ENCODE measurements around the gene MCIDAS. TPM values are rescaled to one million over a fixed set of nuclear protein-coding genes. Genes with fewer than 3 reads are reported as not detected.

Gene MCIDAS
- total RNA-seq, 2 experiments from 2014 or later, result 0.21 TPM; not detected in 1

DNA sequence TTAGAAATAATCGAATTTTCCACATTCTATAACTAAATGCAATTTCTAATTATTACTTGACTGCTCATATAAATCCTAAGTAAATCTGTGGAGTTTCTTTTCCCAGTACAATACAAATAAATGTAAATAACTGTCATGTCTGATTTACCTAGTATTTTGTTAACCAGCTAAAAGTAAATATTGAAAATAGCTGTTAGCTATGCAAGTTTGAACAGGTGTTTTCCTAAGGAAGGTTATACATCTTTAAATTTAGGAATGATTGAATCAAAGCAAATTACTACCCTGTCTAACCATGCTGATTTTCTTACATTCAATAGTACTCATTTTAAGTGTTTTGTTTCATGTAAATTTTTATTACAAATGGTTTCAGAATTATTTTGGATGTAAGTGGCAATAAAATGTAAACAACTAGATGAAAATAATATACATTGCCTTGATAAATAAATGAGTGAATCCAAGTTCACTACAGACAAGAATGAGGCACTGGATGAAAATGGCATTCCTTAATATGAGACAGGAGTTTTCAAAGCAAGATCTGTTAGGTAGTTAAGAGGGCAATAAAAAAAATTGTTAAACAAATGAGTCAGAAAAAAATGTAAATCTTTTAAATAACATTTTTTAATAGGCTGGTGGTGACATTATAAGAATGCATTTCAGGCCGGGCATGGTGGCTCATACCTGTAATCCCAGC lies 15.8 kb downstream of the MCIDAS start:
- DNase-seq (no peak), ATAC-seq (no peak)
- Mint-ChIP-seq H3K4me3 (no peak overlapping the region), H3K27me3 (peaks cover 46% of the 10 kb centered on the region), H3K27ac (no peak overlapping the region), H3K36me3 (no peaks in the 10 kb centered on the region), H3K4me1 (peaks cover 3% of the 10 kb centered on the region), H3K9me3 (ENCODE audit: low read depth) (no peaks in the 10 kb centered on the region)
- CTCF ChIA-PET, result no interaction called here

DNA sequence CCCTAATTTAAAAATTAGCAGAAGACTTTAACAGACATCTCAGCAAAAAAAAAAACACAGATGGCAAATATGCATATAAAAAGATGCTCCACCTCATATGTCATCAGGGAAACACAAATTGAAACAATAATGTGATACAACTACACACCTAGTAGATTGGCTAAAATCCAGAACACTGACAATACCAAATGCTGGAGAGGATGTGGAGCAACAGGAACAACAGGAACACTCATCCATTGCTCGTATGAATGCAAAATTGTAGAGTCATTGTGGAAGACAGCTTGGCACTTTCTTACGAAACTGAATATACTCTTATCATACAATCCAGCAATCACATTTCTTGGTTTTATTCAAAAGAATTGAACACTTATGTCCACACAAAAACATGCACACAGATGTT lies 22.1 kb downstream of the MCIDAS start:
- Mint-ChIP-seq H3K4me1 (peaks cover 3% of the 10 kb centered on the region), H3K4me3 (no peak overlapping the region), H3K36me3 (no peaks in the 10 kb centered on the region), H3K27me3 (peaks cover 59% of the 10 kb centered on the region), H3K9me3 (ENCODE audit: low read depth) (no peaks in the 10 kb centered on the region), H3K27ac (no peak overlapping the region)
- no peak for ATAC-seq
- DNase-seq, result no peak
- CTCF ChIA-PET, result no interaction called here

DNA sequence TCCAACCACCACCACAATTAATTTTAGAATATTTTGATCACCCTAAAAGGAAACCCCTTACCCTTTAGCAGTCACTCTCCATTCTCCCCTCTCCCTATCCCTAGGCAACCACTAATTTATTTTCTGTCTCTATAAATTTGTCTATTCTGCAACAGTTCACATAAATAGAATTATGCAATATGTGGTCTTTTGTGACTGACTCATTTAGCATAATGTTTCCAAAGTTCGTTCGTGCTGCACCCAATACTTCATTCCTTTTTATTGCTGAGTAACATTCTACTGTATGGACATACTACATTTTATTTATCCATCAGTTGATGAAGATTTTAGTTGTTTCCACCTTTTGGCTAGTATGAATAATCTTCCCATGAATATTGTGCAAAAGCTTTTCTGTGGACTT lies 36.0 kb downstream of the MCIDAS start:
- Mint-ChIP-seq H3K27ac (no peak overlapping the region), H3K9me3 (ENCODE audit: low read depth) (no peaks in the 10 kb centered on the region), H3K27me3 (peaks cover 72% of the 10 kb centered on the region), H3K4me1 (no peaks in the 10 kb centered on the region), H3K4me3 (no peak overlapping the region), H3K36me3 (no peaks in the 10 kb centered on the region)
- no peak for DNase-seq
- no peak for ATAC-seq
- CTCF ChIA-PET, result no interaction called here

DNA sequence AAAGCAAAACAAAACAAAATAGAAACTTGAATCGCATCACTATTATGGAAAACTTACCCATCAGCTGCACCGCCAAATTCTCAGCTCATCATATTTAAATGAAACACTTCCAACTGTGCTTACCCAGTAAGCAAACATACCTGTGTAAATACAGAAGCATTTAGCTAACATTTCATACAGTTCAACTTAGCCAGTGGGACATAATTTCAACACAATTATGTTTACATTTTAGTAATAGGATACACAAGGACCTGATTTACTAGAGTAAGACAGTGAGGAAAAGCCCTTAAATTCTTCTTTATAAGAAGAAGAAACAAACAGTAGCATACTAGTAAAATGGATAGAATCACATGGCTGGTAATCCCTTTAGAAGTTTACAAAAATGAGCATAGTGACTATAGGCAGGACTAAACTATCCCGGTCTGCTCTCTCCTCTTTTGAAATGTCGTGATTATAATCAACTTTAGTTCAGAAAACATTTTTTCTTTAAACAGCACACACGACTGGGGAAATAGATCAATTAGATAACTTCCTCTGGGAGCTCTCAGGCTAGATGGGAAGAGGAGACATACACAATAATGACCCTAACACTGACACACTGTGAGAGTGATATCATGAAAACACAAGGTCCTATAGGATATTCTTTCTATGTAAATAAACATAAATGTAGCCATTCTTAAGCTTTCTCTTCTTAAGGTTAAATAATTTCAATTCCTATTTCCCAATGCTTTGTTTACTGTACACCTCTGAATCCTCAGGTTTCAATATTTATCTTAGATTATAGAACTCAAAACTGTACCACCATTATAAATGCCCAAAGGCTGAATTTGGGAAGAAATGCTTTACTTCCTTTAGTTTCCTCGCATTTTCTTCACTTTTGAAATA lies 38.2 kb downstream of the MCIDAS start:
- CTCF ChIA-PET, result interaction anchor here (3.8 kb wide), 1 partner anchor 17 kb away, joined by 11 read pairs; the partner anchor contains the start of gene CDC20B
- Mint-ChIP-seq H3K36me3 (no peaks in the 10 kb centered on the region), H3K4me1 (no peaks in the 10 kb centered on the region), H3K27ac (no peak overlapping the region), H3K27me3 (peaks cover 72% of the 10 kb centered on the region), H3K9me3 (ENCODE audit: low read depth) (no peaks in the 10 kb centered on the region), H3K4me3 (no peak overlapping the region)
- no peak for DNase-seq
- no peak for ATAC-seq

DNA sequence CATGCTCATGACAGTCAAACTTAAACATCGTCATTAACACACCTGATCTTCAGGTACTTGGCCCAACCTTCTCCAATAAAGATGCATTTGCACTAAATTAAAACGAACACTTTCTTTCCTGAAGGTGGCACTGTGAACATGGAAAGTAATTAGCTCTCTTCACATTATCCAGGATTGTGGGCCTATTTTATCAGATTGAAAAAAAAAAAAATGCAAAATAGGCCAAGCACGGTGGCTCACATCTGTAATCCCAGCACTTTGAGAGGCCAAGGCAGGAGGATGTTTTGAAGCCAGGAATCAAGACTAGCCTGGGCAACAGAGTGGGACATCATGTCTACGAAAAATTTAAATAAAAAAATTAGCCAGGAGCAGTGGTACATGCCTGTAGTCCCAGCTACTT lies 39.7 kb downstream of the MCIDAS start:
- peaks cover 65% of the 10 kb centered on the region for H3K27me3 Mint-ChIP-seq
- no peaks in the 10 kb centered on the region for H3K36me3 Mint-ChIP-seq
- H3K9me3 Mint-ChIP-seq (ENCODE audit: low read depth), result no peaks in the 10 kb centered on the region
- ATAC-seq (no peak), DNase-seq (no peak)
- no peak overlapping the region for H3K27ac Mint-ChIP-seq
- CTCF ChIA-PET, result interaction anchor here (0.9 to 3.8 kb wide), 5 partner anchors 11 to 72 kb away, joined by 3 to 11 read pairs (median 3); partner anchors contain the start of gene CDC20B
- H3K4me1 Mint-ChIP-seq, result no peaks in the 10 kb centered on the region
- H3K4me3 Mint-ChIP-seq, result no peak overlapping the region

DNA sequence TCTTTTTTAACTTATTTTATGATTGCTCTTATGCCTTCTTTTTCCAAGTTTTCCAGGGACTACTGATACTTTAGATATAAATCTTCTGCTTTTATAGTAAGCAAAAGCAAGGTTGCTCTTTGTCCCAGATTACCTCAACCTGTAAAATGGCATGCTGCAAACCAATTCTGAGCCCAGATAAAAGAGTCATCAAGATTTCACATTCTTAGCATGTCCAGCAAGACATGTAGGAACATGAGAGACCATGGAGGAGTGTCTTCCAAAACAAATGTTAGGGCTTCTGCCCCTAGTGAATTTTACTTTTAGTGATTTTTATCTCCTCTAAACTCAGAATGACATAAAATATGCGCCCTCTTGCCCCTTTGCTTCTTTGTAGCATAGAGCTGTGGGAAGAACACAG lies 47.1 kb downstream of the MCIDAS start:
- CTCF ChIA-PET, result interaction anchor here (1.1 kb wide), 1 partner anchor 20 kb away, joined by 3 read pairs; the partner anchor contains the start of gene GPX8
- H3K9me3 Mint-ChIP-seq (ENCODE audit: low read depth), result no peaks in the 10 kb centered on the region
- no peak overlapping the region for H3K4me3 Mint-ChIP-seq
- ATAC-seq (no peak), DNase-seq (no peak)
- peaks cover 18% of the 10 kb centered on the region for H3K4me1 Mint-ChIP-seq
- H3K27ac Mint-ChIP-seq, result no peak overlapping the region
- no peaks in the 10 kb centered on the region for H3K36me3 Mint-ChIP-seq
- peaks cover 78% of the 10 kb centered on the region for H3K27me3 Mint-ChIP-seq

DNA sequence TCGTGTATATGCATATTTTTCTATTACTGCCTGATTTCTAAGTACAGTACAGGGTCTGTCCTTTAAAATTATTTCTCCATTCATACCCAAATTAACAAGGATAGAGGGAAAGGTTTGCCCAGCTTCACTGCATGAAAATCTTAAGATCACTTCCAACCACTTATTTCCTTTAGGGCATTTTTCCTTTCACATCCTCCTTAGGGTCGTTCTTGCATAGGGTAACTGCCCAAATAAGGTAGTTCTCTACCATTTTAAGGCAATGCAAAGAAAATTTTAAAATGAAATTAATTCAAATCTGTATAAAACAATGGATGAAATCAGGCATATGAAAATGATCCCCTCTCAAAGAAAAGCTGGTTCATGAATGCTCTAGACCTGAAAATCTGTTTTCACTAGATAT lies 50.0 kb downstream of the MCIDAS start:
- no peak overlapping the region for H3K4me3 Mint-ChIP-seq
- no peaks in the 10 kb centered on the region for H3K9me3 Mint-ChIP-seq (ENCODE audit: low read depth)
- peaks cover 81% of the 10 kb centered on the region for H3K27me3 Mint-ChIP-seq
- ATAC-seq, result no peak
- H3K36me3 Mint-ChIP-seq, result no peaks in the 10 kb centered on the region
- no peak overlapping the region for H3K27ac Mint-ChIP-seq
- CTCF ChIA-PET, result interaction anchor here (1.4 to 7.4 kb wide), 3 partner anchors 45 to 310 kb away, joined by 3 to 73 read pairs (median 3); partner anchors contain the start of gene CCNO
- H3K4me1 Mint-ChIP-seq, result peaks cover 33% of the 10 kb centered on the region
- no peak for DNase-seq

DNA sequence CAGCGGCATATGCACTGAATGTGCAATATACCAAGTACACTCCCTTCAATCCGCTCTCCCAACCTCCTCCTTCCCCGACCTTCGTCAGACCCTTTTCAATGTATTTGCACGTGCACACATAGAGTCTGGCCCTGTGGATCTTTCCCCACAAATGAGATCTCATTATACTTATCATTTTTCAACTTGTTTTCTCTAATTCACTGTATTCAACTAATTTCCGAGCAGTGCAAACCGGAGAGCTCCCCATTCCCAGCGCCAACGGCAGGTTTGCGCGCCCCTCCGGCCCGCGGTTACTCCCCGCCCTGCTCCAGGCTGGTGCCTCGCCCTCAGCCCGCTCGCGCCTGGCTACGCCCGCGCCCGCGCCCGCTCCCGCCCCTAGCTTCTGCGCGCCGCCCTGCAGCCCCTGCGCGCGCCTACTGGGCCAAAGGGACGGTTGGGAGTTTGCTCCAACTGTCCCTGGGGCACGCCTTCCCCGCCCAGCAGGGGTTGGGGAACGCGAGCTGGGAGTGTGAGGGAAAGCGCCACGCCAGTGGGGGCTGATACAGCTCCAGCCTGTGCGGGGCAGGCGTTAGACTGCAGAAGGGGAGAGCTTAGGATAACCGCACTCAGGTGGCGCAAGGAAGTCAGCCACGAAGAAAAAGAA lies 50.8 kb downstream of the MCIDAS start:
- Mint-ChIP-seq H3K4me1 (peaks cover 33% of the 10 kb centered on the region), H3K36me3 (no peaks in the 10 kb centered on the region), H3K27ac (no peak overlapping the region), H3K4me3 (peak overlapping the region; percentile 54), H3K9me3 (ENCODE audit: low read depth) (no peaks in the 10 kb centered on the region), H3K27me3 (peaks cover 77% of the 10 kb centered on the region)
- CTCF ChIA-PET, result interaction anchor here (1.1 to 7.4 kb wide), 7 partner anchors 11 to 516 kb away, joined by 3 to 73 read pairs (median 4); partner anchors contain the start of gene CCNO
- peak; percentile 42 for DNase-seq
- peak; percentile 48 for ATAC-seq

DNA sequence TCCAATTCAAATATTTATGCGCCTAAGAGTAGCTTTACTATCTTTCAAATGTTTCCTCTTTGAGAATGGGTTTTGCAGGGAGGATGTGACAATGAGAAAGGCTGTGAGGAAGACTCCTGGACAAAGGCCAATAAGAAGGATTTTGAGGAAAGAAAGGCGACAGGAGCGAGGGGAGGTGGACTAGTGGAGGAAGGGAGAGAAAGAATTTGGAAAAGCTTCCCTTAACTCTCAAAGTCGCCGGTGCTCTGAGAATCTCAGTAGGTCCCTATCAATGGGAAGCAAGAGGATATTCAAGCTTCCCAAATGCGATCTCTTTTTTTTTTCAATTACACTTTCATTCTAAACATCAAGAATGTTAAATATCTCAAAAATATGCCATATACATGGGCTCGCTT lies 51.3 kb downstream of the MCIDAS start:
- Mint-ChIP-seq H3K36me3 (no peaks in the 10 kb centered on the region), H3K4me3 (peak overlapping the region; percentile 54), H3K4me1 (peaks cover 33% of the 10 kb centered on the region), H3K9me3 (ENCODE audit: low read depth) (no peaks in the 10 kb centered on the region), H3K27me3 (peaks cover 74% of the 10 kb centered on the region), H3K27ac (no peak overlapping the region)
- ATAC-seq (no peak), DNase-seq (no peak)
- CTCF ChIA-PET, result interaction anchor here (1.1 to 7.4 kb wide), 7 partner anchors 12 to 516 kb away, joined by 3 to 73 read pairs (median 4); partner anchors contain the start of gene CCNO

DNA sequence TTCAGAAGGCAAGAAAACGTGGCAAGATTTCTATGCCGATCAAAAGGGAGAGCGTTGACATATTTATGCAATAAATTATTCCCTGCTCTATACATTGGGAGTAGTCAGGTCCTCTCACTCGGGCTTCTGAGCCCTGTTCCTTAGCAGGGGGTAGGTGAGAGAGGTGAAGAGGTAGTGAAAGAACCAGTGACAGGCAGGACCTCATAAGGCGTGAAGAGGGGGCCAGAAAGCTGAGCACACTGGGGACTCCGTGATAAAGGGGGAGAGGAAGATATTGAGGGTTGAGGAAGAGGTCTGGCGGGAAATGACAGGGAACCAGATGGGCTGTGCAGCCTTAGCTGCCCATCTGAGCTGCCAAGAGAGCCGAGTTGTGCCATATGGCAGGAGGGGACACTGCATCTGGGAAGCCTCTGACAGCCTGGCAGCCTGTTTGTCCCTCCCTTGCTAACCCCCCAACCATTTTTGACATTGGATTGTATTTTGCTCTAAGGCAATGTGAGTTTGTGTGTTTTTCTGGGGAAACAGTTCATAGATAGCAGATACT lies 53.4 kb downstream of the MCIDAS start:
- CTCF ChIA-PET, result interaction anchor here (0.7 to 7.4 kb wide), 8 partner anchors 13 to 133 kb away, joined by 3 to 73 read pairs (median 4); partner anchors contain the start of genes CCNO, GPX8 and MCIDAS
- peaks cover 72% of the 10 kb centered on the region for H3K27me3 Mint-ChIP-seq
- no peak for DNase-seq
- no peak for ATAC-seq
- H3K4me3 Mint-ChIP-seq, result peak overlapping the region; percentile 69
- peak overlapping the region; percentile 63 for H3K27ac Mint-ChIP-seq
- H3K9me3 Mint-ChIP-seq (ENCODE audit: low read depth), result no peaks in the 10 kb centered on the region
- no peaks in the 10 kb centered on the region for H3K36me3 Mint-ChIP-seq
- peaks cover 33% of the 10 kb centered on the region for H3K4me1 Mint-ChIP-seq

DNA sequence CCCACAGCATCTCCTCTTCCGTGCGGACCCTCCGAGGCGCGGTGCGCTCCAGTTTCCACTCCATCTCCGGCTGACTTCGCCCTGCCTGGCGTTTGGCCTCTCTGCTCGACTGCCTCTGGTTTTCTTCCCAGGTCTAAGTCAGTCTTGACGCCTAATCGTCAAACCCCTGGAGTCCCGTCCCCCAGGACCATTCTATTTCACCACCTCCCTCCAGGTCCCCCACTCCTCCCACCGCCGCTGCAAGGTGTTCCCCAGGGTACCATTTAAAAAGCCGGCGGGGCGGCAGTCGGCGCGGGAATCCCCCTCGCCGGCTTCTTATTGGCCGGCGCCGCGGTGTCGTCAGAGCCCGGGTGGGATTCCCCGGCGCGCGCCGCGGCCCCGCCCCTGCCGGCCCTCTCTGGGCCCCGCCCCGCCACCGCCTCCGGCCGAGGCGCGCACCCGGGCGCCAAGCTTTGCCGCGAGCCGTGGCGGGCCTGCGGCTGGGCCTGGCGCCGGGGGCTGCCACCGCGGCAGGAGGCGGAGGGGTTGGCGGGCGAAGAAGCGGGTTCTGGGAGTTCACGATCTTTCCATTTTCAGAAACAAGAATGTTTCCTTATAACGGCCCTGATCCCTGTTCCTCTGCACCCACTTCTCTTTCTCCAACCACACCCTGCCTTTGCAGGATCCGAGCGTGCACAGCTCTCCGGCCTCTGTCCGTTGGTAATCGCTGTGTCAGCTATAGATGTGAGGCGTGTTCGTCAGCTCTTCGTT lies 54.0 kb downstream of the MCIDAS start, which contains the start of gene CDC20B:
TSS of gene CDC20B (minus strand) at position 241 of the 750 bp plus-strand sequence. CDS start at position 64, 177 bp downstream.
- Mint-ChIP-seq H3K27me3 (peaks cover 73% of the 10 kb centered on the region), H3K9me3 (ENCODE audit: low read depth) (no peaks in the 10 kb centered on the region), H3K4me1 (peaks cover 33% of the 10 kb centered on the region), H3K4me3 (peak within 1 kb of the TSS; percentile 81), H3K27ac (peak within 1 kb of the TSS; percentile 63), H3K36me3 (no peaks in the 10 kb centered on the region)
- DNase-seq (peak; percentile 76), ATAC-seq (peak; percentile 90)
- CTCF ChIA-PET, result interaction anchor here (0.7 to 7.4 kb wide), 21 partner anchors 9 to 763 kb away, joined by 3 to 73 read pairs (median 4); partner anchors contain the start of genes CCNO, GPX8 and MCIDAS
